CD4-positive, alpha-beta T cell (primary cell): ENCODE data around the gene ZCWPW1. TPM values are rescaled to one million over a fixed set of nuclear protein-coding genes. Genes with fewer than 3 reads are reported as not detected.
A peak's percentile ranks its signal among the peaks of the same experiment; 100 is the strongest.

Experiments used
- ATAC-seq: fragments of 200-7000 bp; cut with Tn5 transposase; one replicate; pipeline ENCODE4 v1.10.0; 2022; ENCODE audit warnings: mild to moderate bottlenecking; ENCODE audit not compliant: poor library complexity
- CTCF ChIA-PET: fragments of 350-600 bp; sonication (Branson Sonifier 250); formaldehyde crosslinking; loops from one replicate; lab custom pipeline; 2021; ENCODE audit warnings: antibody characterized with exemption, inconsistent platforms; lab: Charles Lee
- POLR2A ChIA-PET: fragments of 350-600 bp; sonication (Branson Sonifier 250); formaldehyde crosslinking; loops from one replicate; lab custom pipeline; 2021; ENCODE audit warnings: antibody characterized with exemption, inconsistent platforms; lab: Charles Lee
- DNase-seq, 14 experiments: peaks; one replicate each; pipeline ENCODE4 v3.0.0-alpha.2; 2013 to 2020; ENCODE audit warnings: mixed read lengths in 2 of 14
- H3K27ac ChIP-seq, 2 donors: one replicate each; pipeline versions ENCODE4 v1.5.1 to v1.7.0; 2013; ENCODE audit warnings: low read length in 2 of 2, low read depth in 1 of 2, mild to moderate bottlenecking in 1 of 2
- H3K27me3 ChIP-seq, 2 experiments: 1 replicate in 1 of 2; 2 replicates in 1 of 2; pipeline versions ENCODE4 v1.6.1 to v1.7.0; 2013; ENCODE audit warnings: low read length in 2 of 2, control low read depth in 1 of 2, mild to moderate bottlenecking in 1 of 2, moderate library complexity in 1 of 2; ENCODE audit not compliant: insufficient read depth in 2 of 2, control insufficient read depth in 1 of 2
- H3K36me3 ChIP-seq: one replicate; pipeline ENCODE4 v1.6.1; 2013; ENCODE audit warnings: low read length, control low read depth; ENCODE audit not compliant: insufficient read depth
- H3K4me1 ChIP-seq: one replicate; pipeline ENCODE4 v1.6.1; 2013; ENCODE audit warnings: low read length, control low read depth; ENCODE audit not compliant: insufficient read depth
- H3K4me3 ChIP-seq: one replicate; pipeline ENCODE4 v1.5.1; 2013; ENCODE audit warnings: mild to moderate bottlenecking, low read length, moderate library complexity
- H3K9me3 ChIP-seq, 2 experiments: 1 replicate in 1 of 2; 2 replicates in 1 of 2; pipeline versions ENCODE4 v1.6.1 to v1.7.0; 2013; ENCODE audit warnings: low read length in 2 of 2, mild to moderate bottlenecking in 2 of 2, control low read depth in 1 of 2, moderate library complexity in 1 of 2; ENCODE audit not compliant: control insufficient read depth in 1 of 2, insufficient read depth in 1 of 2
- H3K27ac Mint-ChIP-seq: one replicate; pipeline ENCODE4 v1.8.0; 2020; ENCODE audit warnings: mixed read lengths
- H3K27me3 Mint-ChIP-seq: one replicate; pipeline ENCODE4 v1.8.0; 2021; ENCODE audit warnings: mixed read lengths
- H3K36me3 Mint-ChIP-seq: one replicate; pipeline ENCODE4 v1.8.0; 2021; ENCODE audit warnings: low read depth, mixed read lengths
- H3K4me1 Mint-ChIP-seq: one replicate; pipeline ENCODE4 v1.8.0; 2021; ENCODE audit warnings: low read depth, mixed read lengths
- H3K4me3 Mint-ChIP-seq: one replicate; pipeline ENCODE4 v1.8.0; 2020; ENCODE audit warnings: mild to moderate bottlenecking, mixed read lengths
- H3K9me3 Mint-ChIP-seq: one replicate; pipeline ENCODE4 v1.8.0; 2020; ENCODE audit warnings: mixed read lengths
- CTCF ChIP-seq: fragments of 200-600 bp; IDR thresholded peaks from one replicate; pipeline ENCODE4 v1.8.0; 2022; ENCODE audit warnings: antibody characterized with exemption, mild to moderate bottlenecking
- intact Hi-C, 2 experiments: fragments of 100-400 bp; cut with DNase I in 1 of 2; cut with micrococcal nuclease in 1 of 2; formaldehyde crosslinking; loops; one replicate each; pipeline versions ENCODE4 v1.15.1 to v1.9.0; 2023 to 2025; cut with DNase I, micrococcal nuclease
- total RNA-seq, 174 experiments: library from RNA in 2 of 174; stranded (reverse) in 2 of 174; gene quantifications; one replicate each; pipeline ENCODE4 v1.2.3 and lab custom pipeline; 2021 to 2026

Gene ZCWPW1
- total RNA-seq, 2 experiments from 2014 or later = 4.4 to 6.5 TPM

DNA sequence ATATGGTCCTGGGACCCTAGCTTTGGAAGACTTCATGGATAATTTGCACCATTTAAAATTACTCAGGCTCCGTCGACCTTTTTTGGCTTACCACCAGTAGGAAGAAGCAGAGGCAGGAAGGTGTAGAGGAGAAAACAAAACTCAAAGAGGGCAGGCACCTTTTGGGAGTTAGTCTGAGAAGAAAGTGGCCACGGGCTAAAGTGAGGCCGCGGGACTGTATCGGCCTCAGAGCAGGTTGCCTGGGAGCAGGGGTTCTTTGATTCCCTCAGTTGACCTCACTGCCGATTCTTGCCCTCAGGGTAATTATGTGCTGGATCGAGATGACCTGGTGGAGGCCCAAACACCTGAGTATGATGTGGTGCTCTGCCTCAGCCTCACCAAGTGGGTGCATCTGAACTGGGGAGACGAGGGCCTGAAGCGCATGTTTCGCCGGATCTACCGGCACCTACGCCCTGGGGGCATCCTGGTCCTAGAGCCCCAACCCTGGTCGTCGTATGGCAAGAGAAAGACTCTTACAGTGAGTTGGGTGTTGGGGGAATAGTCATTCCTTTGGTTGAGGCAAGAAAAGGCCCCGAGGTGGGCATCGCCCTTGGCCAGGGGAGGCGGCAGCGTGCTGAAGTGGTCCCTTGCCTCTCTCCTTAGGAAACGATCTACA lies 4.2 kb upstream of the ZCWPW1 start:
- H3K4me1 ChIP-seq = peaks cover 77% of the 10 kb centered on the region
- peak overlapping the region; percentile 95 for H3K4me3 Mint-ChIP-seq
- peaks cover 74% of the 10 kb centered on the region for H3K36me3 Mint-ChIP-seq

GRCh38 chr7:100432053-100432452 lies 3.5 kb upstream of the ZCWPW1 start:
- TF ChIP-seq CTCF = no peak
- intact Hi-C loops = loop anchor here in 1 of 2 experiments (10.0 kb wide), 1 partner anchor 823 kb away; no protein-coding TSS in a partner anchor
- Mint-ChIP-seq H3K4me1 (peaks cover 67% of the 10 kb centered on the region), H3K4me3 (peak overlapping the region; percentile 95), H3K36me3 (peaks cover 74% of the 10 kb centered on the region), H3K27ac (peak overlapping the region; percentile 100), H3K9me3 (no peaks in the 10 kb centered on the region), H3K27me3 (peaks cover 11% of the 10 kb centered on the region)
- no peak overlapping the region for H3K4me3 ChIP-seq
- CTCF ChIA-PET = no interaction called here
- POLR2A ChIA-PET = no interaction called here
- peaks cover 30% of the 10 kb centered on the region for H3K36me3 ChIP-seq
- no peaks in the 10 kb centered on the region for H3K27me3 ChIP-seq
- peak overlapping the region in 1 of 2 donors; percentile 16 for H3K27ac ChIP-seq
- ATAC-seq (no peak), DNase-seq (no peak)
- H3K9me3 ChIP-seq = no peaks in the 10 kb centered on the region
- H3K4me1 ChIP-seq = peaks cover 76% of the 10 kb centered on the region

More for the DNA sequence above, 4.2 kb upstream of the ZCWPW1 start:
- Mint-ChIP-seq H3K4me1 (peaks cover 67% of the 10 kb centered on the region), H3K27me3 (peaks cover 11% of the 10 kb centered on the region), H3K9me3 (no peaks in the 10 kb centered on the region), H3K27ac (peak overlapping the region; percentile 100)
- ATAC-seq = no peak
- Histone ChIP-seq H3K27ac (no peak overlapping the region), H3K36me3 (peaks cover 30% of the 10 kb centered on the region), H3K27me3 (no peaks in the 10 kb centered on the region), H3K9me3 (no peaks in the 10 kb centered on the region), H3K4me3 (no peak overlapping the region)
- no peak for TF ChIP-seq CTCF
- ChIA-PET CTCF (no interaction called here), POLR2A (interaction anchor here (1.2 to 1.4 kb wide), 2 partner anchors 32 to 284 kb away, joined by 3 to 4 read pairs; partner anchors contain the start of gene LAMTOR4)
- intact Hi-C loops = loop anchor here in 1 of 2 experiments (10.0 kb wide), 1 partner anchor 822 kb away; no protein-coding TSS in a partner anchor
- DNase-seq = peak in 1 of 14 experiments; percentile 38

DNA sequence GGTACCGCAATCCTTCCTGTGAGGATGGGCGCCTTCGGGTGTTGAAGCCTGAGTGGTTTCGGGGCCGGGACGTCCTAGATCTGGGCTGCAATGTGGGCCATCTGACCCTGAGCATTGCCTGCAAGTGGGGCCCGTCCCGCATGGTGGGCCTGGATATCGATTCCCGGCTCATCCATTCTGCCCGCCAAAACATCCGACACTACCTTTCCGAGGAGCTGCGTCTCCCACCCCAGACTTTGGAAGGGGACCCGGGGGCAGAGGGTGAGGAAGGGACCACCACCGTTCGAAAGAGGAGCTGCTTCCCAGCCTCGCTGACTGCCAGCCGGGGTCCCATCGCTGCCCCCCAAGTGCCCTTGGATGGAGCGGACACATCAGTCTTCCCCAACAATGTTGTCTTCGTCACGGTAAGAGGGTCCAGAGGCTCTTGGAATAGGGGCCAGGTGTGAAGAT lies 2.8 kb upstream of the ZCWPW1 start:
- H3K4me3 ChIP-seq = no peak overlapping the region
- DNase-seq = peak in 1 of 14 experiments; percentile 53
- intact Hi-C loops = loop anchor here in 1 of 2 experiments (10.0 kb wide), 1 partner anchor 823 kb away; no protein-coding TSS in a partner anchor

More for the DNA sequence above, 2.8 kb upstream of the ZCWPW1 start:
- peaks cover 70% of the 10 kb centered on the region for H3K4me1 ChIP-seq
- no peaks in the 10 kb centered on the region for H3K9me3 ChIP-seq
- peaks cover 64% of the 10 kb centered on the region for H3K4me1 Mint-ChIP-seq
- ATAC-seq = no peak
- CTCF ChIA-PET = no interaction called here
- peaks cover 70% of the 10 kb centered on the region for H3K36me3 Mint-ChIP-seq
- peak overlapping the region; percentile 100 for H3K27ac Mint-ChIP-seq
- H3K27me3 Mint-ChIP-seq = peaks cover 11% of the 10 kb centered on the region
- POLR2A ChIA-PET = interaction anchor here (3.9 kb wide), 1 partner anchor 8 kb away, joined by 84 read pairs; the partner anchor contains the start of gene PPP1R35
- H3K36me3 ChIP-seq = peaks cover 30% of the 10 kb centered on the region
- no peaks in the 10 kb centered on the region for H3K9me3 Mint-ChIP-seq
- peak overlapping the region; percentile 95 for H3K4me3 Mint-ChIP-seq
- TF ChIP-seq CTCF = no peak
- no peaks in the 10 kb centered on the region for H3K27me3 ChIP-seq
- peak overlapping the region in 1 of 2 donors; percentile 35 for H3K27ac ChIP-seq
